ENCODE results near the gene C1R. TPM values are rescaled to one million over a fixed set of nuclear protein-coding genes. Genes with fewer than 3 reads are reported as not detected.

The C1R gene
- total RNA-seq, 4 donors from 2014 or later: 47.5 to 97.8 (median 74.9) TPM

GRCh38 chr12:7035463-7035862 lies 56.8 kb downstream of the C1R start:
- H3K27ac ChIP-seq: no peak overlapping the region
- no peaks in the 10 kb centered on the region for H3K9me3 ChIP-seq
- TF ChIP-seq CTCF (IDR thresholded peaks at IDR 0.05 in 4 of 5, conservative IDR thresholded peaks at IDR 0.05 in 1 of 5) (no peak), POLR2A (IDR thresholded peaks at IDR 0.05) (no peak)
- in situ Hi-C loops (cut with MboI; ENCODE audit: low sequenced_read_pairs in 4 of 4) (no loop called here), intact Hi-C loops (cut with DNase I; ENCODE audit: low total_unique reads) (no loop called here)
- H3K4me3 ChIP-seq: no peak overlapping the region
- H3K27me3 ChIP-seq: no peaks in the 10 kb centered on the region
- DNase-seq (no peak), ATAC-seq (no peak)
- no peaks in the 10 kb centered on the region for H3K4me1 ChIP-seq
- no peaks in the 10 kb centered on the region for H3K36me3 ChIP-seq

- in situ Hi-C loops (cut with MboI; ENCODE audit: low sequenced_read_pairs in 4 of 4) (no loop called here), intact Hi-C loops (cut with DNase I; ENCODE audit: low total_unique reads) (no loop called here)
- no peaks in the 10 kb centered on the region for H3K9me3 ChIP-seq
- TF ChIP-seq CTCF (IDR thresholded peaks at IDR 0.05 in 4 of 5, conservative IDR thresholded peaks at IDR 0.05 in 1 of 5) (no peak), POLR2A (IDR thresholded peaks at IDR 0.05) (no peak)
- no peaks in the 10 kb centered on the region for H3K27me3 ChIP-seq
- H3K4me3 ChIP-seq: no peak overlapping the region
- ATAC-seq (no peak), DNase-seq (no peak)
- no peaks in the 10 kb centered on the region for H3K36me3 ChIP-seq
- no peaks in the 10 kb centered on the region for H3K4me1 ChIP-seq
- no peak overlapping the region for H3K27ac ChIP-seq
These were observed 57.8 kb downstream of the C1R start for GRCh38 chr12:7034464-7034863.

- TF ChIP-seq CTCF (IDR thresholded peaks at IDR 0.05 in 4 of 5, conservative IDR thresholded peaks at IDR 0.05 in 1 of 5) (no peak), POLR2A (IDR thresholded peaks at IDR 0.05) (no peak)
- no peak overlapping the region for H3K4me3 ChIP-seq
These were observed 59.3 kb downstream of the C1R start for GRCh38 chr12:7032990-7033389.

GRCh38 chr12:7031306-7031705 lies 60.9 kb downstream of the C1R start:
- intact Hi-C loops (cut with DNase I; ENCODE audit: low total_unique reads) (no loop called here), in situ Hi-C loops (cut with MboI; ENCODE audit: low sequenced_read_pairs in 4 of 4) (no loop called here)
- no peak overlapping the region for H3K4me3 ChIP-seq
- TF ChIP-seq CTCF (IDR thresholded peaks at IDR 0.05 in 4 of 5, conservative IDR thresholded peaks at IDR 0.05 in 1 of 5) (no peak), POLR2A (IDR thresholded peaks at IDR 0.05) (no peak)
- H3K27ac ChIP-seq: no peak overlapping the region
- DNase-seq (no peak), ATAC-seq (no peak)
- H3K4me1 ChIP-seq: no peaks in the 10 kb centered on the region
- no peaks in the 10 kb centered on the region for H3K9me3 ChIP-seq
- H3K27me3 ChIP-seq: no peaks in the 10 kb centered on the region
- no peaks in the 10 kb centered on the region for H3K36me3 ChIP-seq

More at GRCh38 chr12:7032990-7033389, 59.3 kb downstream of the C1R start:
- H3K9me3 ChIP-seq: no peaks in the 10 kb centered on the region
- intact Hi-C loops (cut with DNase I; ENCODE audit: low total_unique reads) (no loop called here), in situ Hi-C loops (cut with MboI; ENCODE audit: low sequenced_read_pairs in 4 of 4) (no loop called here)
- H3K36me3 ChIP-seq: no peaks in the 10 kb centered on the region
- ATAC-seq (no peak), DNase-seq (no peak)
- no peaks in the 10 kb centered on the region for H3K4me1 ChIP-seq
- no peaks in the 10 kb centered on the region for H3K27me3 ChIP-seq
- H3K27ac ChIP-seq: no peak overlapping the region

Other genes starting within 250 kb of the C1R start
- gene CDCA3, start 241.2 kb downstream of the C1R start, total RNA-seq: 1 to 10 TPM in 1 of 4 donors, under 1 TPM in 3; 0.25 to 4.4 (median 0.65) TPM
- 100 to 1,000 TPM in 1 of 4 donors, 10 to 100 TPM in 3; 66.4 to 120 (median 74.1) TPM for gene USP5, start 240.3 kb downstream of the C1R start, total RNA-seq
- 100 to 1,000 TPM; 500 to 741 (median 604) TPM for gene TPI1, start 224.9 kb downstream of the C1R start, total RNA-seq
- 10 to 100 TPM in 1 of 4 donors, 1 to 10 TPM in 3; 4.6 to 10.0 (median 5.0) TPM for gene SPSB2, start 219.1 kb downstream of the C1R start, total RNA-seq
- gene LRRC23, start 187.6 kb downstream of the C1R start, total RNA-seq: 10 to 100 TPM in 2 of 4 donors, 1 to 10 TPM in 2; 6.5 to 14.0 (median 11.0) TPM
- 1 to 10 TPM in 3 of 4 donors, under 1 TPM in 1; 0.97 to 6.2 (median 1.8) TPM for gene ENO2, start 177.9 kb downstream of the C1R start, total RNA-seq
- 10 to 100 TPM; 11.5 to 31.5 (median 26.5) TPM for gene ATN1, start 164.5 kb downstream of the C1R start, total RNA-seq
- not detected for gene RNU7-1, start 148.6 kb downstream of the C1R start, total RNA-seq
- 100 to 1,000 TPM; 175 to 220 (median 183) TPM for gene C12orf57, start 148.4 kb downstream of the C1R start, total RNA-seq
- gene PTPN6, start 141.1 kb downstream of the C1R start, total RNA-seq: 1 to 10 TPM in 3 of 4 donors, under 1 TPM in 1; 0.87 to 7.6 (median 5.0) TPM
- gene PHB2, start 121.8 kb downstream of the C1R start, total RNA-seq: 100 to 1,000 TPM; 226 to 304 (median 238) TPM
- gene EMG1, start 121.5 kb downstream of the C1R start, total RNA-seq: 10 to 100 TPM; 25.8 to 40.6 (median 32.1) TPM
- 10 to 100 TPM; 19.4 to 42.8 (median 36.7) TPM for gene LPCAT3, start 74.0 kb downstream of the C1R start, total RNA-seq
- 10 to 100 TPM; 58.1 to 90.8 (median 85.9) TPM for gene C1S, start 31.7 kb downstream of the C1R start, total RNA-seq
- gene C1RL, start 16.8 kb upstream of the C1R start, total RNA-seq: 10 to 100 TPM; 15.0 to 18.7 (median 16.7) TPM
- gene RBP5, start 36.4 kb upstream of the C1R start, total RNA-seq: not detected
- gene CLSTN3, start 37.9 kb upstream of the C1R start, total RNA-seq: 1 to 10 TPM; 1.2 to 3.5 (median 2.4) TPM
- gene PEX5, start 97.2 kb upstream of the C1R start, total RNA-seq: 10 to 100 TPM; 66.8 to 96.9 (median 71.1) TPM
- not detected for gene ACSM4, start 211.6 kb upstream of the C1R start, total RNA-seq

Measured in gastrocnemius medialis (tissue), 4 donors.